NCI-H510A treated with DMSO at 0.1 percent for 48 hours (cell line): Measurements from ENCODE around the gene SHROOM4.

Experiments
- DNase-seq: peaks from one replicate; lab custom pipeline; 2025; lab: John Stamatoyannopoulos, UW

Gene SHROOM4, protein sequence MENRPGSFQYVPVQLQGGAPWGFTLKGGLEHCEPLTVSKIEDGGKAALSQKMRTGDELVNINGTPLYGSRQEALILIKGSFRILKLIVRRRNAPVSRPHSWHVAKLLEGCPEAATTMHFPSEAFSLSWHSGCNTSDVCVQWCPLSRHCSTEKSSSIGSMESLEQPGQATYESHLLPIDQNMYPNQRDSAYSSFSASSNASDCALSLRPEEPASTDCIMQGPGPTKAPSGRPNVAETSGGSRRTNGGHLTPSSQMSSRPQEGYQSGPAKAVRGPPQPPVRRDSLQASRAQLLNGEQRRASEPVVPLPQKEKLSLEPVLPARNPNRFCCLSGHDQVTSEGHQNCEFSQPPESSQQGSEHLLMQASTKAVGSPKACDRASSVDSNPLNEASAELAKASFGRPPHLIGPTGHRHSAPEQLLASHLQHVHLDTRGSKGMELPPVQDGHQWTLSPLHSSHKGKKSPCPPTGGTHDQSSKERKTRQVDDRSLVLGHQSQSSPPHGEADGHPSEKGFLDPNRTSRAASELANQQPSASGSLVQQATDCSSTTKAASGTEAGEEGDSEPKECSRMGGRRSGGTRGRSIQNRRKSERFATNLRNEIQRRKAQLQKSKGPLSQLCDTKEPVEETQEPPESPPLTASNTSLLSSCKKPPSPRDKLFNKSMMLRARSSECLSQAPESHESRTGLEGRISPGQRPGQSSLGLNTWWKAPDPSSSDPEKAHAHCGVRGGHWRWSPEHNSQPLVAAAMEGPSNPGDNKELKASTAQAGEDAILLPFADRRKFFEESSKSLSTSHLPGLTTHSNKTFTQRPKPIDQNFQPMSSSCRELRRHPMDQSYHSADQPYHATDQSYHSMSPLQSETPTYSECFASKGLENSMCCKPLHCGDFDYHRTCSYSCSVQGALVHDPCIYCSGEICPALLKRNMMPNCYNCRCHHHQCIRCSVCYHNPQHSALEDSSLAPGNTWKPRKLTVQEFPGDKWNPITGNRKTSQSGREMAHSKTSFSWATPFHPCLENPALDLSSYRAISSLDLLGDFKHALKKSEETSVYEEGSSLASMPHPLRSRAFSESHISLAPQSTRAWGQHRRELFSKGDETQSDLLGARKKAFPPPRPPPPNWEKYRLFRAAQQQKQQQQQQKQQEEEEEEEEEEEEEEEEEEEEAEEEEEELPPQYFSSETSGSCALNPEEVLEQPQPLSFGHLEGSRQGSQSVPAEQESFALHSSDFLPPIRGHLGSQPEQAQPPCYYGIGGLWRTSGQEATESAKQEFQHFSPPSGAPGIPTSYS (N-terminal part only)

DNA sequence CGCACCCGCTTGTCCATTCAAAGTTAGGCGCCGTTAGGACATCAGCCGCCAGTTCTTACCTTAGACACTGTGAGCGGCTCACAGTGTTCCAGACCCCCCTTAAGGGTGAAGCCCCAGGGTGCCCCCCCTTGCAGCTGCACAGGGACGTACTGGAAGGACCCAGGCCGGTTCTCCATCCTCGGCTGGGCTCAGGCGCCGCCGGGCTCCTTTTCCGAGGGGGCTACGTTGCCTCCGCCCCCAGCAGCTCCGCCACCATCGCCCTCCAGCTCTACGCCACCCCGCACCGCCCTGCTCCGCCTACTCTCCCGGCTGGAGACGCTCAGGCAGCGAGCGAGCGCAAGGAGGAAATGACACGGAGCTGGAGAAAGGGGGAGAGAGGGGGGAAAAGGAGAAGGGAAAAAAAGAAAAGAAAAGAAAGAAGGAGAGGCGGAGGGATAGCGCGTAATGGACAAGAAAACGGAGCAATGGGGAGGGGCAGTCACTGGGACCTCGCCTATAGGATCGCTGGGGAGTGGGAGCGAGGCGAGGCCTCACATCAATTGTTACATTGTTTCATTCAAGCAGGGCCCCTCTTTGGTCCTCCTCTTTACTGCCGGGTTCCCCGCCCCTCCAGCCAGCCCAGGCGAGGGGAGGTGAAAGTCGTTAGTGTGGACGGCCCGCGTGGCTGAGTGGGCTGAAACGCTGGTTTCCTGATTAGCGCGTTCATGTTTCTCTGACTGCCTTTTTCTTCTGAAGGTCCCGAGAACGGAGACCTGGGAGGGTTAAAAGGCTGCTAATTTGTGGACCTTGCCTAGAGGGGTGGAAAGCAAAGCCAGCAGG lies at the start of gene SHROOM4:
Gene SHROOM4 (minus strand): TSS at position 352 of the 819 bp plus-strand sequence. CDS start 176 bp downstream, at position 176.
- no peak for DNase-seq

DNA sequence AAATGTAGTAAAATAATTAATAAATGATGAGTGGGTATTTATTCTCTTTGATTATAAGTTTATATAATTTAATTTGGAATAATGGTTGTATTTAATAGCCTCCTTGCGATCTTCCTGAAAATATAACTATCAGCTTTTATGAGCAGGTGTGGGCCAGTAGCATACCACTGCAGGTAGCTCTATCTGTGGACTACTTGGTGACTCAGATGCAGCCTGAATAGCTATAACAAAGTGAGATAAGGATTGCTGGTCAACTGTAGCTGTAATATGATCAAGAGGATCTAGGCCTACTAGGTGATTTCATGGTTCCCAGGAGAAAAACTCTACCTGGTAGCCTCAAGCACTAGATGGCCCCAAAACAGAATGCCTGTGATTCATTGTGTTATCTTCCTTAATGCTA lies 49.5 kb upstream of the SHROOM4 start:
- DNase-seq = no peak

GRCh38 chrX:50860518-50860917 lies 46.5 kb upstream of the SHROOM4 start:
- no peak for DNase-seq

DNA sequence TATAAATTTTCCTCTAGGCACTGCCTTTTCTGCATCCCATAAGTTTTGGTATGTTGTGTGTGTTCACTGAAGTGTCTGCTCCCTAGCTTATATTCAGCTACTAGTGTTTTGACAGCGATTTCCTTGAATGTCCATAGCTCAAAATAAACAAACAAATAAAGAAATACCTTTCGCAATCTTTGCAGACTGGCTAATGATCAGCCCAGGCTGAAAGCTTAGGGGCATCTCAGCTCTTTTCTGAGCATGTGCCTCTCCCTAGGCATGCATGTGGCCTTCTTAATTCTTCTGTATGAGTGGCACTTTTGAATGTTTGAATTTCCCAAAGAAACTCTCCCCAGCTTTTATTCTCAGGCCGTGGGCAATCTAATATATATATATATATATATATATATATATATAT lies 44.6 kb upstream of the SHROOM4 start:
- DNase-seq = no peak

DNA sequence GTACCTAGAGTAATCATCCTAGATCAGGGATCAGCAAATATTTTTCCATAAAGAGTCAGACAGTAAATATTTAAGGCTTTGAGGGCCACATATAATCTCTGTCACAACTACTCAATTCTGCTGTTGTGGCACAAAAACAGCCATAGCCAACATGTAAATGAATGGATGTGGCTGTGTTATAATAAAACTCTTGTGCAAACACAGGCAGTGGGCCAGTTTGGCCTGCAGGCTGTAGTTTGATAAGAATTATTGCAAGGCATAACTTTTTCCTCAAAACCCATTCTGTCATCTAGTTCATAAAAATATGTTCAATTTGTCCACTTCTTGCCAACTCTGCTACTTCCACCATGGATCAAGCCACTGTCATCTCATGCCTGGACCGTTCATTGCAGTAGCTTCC lies 39.4 kb upstream of the SHROOM4 start:
- DNase-seq = no peak

DNA sequence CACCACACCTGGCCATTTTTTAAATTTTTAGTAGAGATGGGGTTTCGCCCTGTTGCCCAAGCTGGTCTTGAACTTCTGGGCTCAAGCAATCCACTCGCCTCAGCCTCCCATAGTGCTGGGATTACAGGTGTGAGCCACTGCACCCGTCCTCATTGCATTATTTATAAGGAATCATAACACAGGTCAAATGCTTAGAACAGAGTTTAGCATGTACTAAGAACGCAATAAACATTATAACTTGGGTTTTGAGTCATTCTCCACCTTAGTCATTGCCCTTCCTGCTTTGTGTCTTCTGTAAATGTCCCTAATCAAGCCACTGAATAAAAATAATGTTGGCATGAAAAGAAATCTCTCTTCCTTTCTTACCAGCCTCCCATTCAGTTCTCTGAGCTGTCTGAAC lies 38.5 kb upstream of the SHROOM4 start:
- DNase-seq = no peak

DNA sequence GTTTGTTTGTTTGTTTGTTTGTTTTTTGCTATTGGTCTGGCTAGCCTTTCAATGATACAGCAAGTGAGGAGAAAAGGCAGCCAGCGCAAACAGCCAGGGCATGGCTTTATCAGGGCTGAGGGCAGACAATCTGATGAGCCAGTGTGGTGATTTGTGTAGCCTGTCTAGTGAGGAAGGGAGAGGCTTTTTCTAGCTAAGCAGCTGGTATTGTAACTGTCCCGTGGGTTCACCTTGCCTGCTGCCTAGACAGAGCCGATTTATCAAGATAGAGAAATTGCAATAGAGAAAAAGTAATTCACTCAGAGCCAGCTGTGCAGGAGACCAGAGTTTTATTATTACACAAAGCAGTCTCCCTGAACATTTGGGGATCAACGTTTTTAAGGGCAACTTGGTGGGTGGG lies 28.2 kb upstream of the SHROOM4 start:
- no peak for DNase-seq

- no peak for DNase-seq
These were observed 25.7 kb upstream of the SHROOM4 start for GRCh38 chrX:50839730-50840129.

GRCh38 chrX:50838820-50839600 lies 25.0 kb upstream of the SHROOM4 start:
- no peak for DNase-seq

DNA sequence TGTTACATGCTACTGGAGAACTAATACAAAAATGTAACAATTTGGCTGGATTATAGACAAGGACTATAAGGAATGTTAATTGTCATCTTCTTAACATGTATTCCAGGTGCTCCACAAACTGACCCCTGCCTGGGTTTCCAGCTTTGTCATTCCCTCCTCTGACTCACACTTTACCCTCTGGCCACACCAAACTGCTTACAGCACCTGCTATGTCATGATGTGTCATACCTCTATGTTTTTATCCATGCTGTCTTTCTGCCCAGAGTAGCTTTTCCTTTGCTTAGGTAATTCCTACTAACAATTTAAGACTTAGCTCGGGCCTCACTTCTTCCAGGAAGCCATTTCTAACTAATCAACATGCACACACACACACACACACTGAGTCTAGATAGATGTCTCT lies 14.0 kb upstream of the SHROOM4 start:
- no peak for DNase-seq

GRCh38 chrX:50825825-50826224 lies 11.8 kb upstream of the SHROOM4 start:
- DNase-seq = no peak

GRCh38 chrX:50818986-50819385 lies 5.0 kb upstream of the SHROOM4 start:
- DNase-seq = no peak

- no peak for DNase-seq
These were observed 1.1 kb upstream of the SHROOM4 start for GRCh38 chrX:50815120-50815519.

DNA sequence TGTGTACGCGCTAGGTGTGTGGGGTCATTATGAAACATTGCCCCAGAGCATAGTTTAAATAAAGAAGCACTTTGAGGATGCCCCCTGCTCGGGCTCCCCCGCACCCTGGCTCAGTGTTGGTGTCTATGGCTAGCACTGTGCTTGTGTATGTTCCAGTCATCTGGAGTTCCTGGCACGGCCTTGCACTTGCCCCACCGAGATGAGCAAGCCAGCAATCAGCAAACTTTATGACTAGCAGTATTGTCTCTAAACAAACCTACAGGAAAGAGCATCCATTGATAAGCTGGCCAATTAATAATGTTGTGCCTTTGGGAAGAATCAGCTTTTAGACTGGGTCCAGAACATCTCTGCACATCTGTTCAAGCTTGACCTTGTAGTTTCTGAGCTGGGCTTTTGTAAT lies 707 bp upstream of the SHROOM4 start:
- DNase-seq = no peak

GRCh38 chrX:50812995-50813842 lies 775 bp downstream of the SHROOM4 start:
- peak; percentile 2 for DNase-seq

GRCh38 chrX:50805276-50805675 lies 8.7 kb downstream of the SHROOM4 start:
- DNase-seq = no peak

- DNase-seq = no peak
These were observed 12.9 kb downstream of the SHROOM4 start for GRCh38 chrX:50801135-50801534.

- DNase-seq = no peak
These were observed 14.4 kb downstream of the SHROOM4 start for GRCh38 chrX:50799531-50799961.

DNA sequence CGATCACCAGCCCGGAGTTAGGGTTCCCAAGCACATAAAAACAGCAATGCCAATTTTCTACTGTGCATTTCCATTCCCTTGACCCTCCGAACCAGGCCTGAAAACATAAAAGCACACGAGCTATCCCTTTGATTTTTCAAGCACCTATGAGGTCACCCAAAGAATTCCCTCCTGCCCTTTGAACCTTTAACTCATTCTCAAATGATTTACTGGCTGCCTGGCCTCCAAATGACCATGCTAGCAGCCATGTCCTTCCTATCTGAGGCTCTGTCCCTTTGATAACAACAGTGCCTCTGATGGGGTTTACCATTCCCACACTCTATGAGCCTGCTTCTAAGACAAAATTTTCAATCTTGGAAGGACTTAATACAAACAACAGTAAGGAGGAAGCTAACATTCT lies 15.2 kb downstream of the SHROOM4 start:
- no peak for DNase-seq

DNA sequence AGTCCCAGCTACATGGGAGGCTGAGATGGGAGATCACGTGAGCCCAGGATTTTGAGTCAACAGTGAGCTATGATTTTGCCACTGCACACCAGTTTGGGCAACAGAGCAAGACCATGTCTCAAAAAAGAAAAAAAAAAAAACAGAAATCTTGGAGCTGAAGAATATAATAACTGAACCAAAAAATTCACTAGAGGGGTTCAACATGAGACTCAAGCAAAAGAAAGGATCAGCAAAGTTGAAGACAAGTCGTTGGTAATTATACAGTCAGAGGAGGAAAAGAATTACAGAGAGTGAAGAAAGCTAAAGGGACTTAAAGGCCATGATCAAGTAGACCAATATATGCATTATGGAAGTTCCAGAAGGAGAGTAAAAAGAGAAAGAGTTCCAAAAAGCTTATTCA lies 26.9 kb downstream of the SHROOM4 start:
- no peak for DNase-seq
